ENCODE measurements around the gene ZNF23.

Gene ZNF23

GRCh38 chr16:71472051-71472450, 10.0 kb upstream of the ZNF23 start:
- no peak for DNase-seq (ENCODE audit: low read depth in 2 of 2, low spot score in 1 of 2)

GRCh38 chr16:71467810-71468209, 5.8 kb upstream of the ZNF23 start:
- DNase-seq (ENCODE audit: low read depth in 2 of 2, low spot score in 1 of 2) = peak in 1 of 2 donors; percentile 21

GRCh38 chr16:71464231-71464630, 2.2 kb upstream of the ZNF23 start:
- no peak for DNase-seq (ENCODE audit: low read depth in 2 of 2, low spot score in 1 of 2)

- DNase-seq (ENCODE audit: low read depth in 2 of 2, low spot score in 1 of 2) = no peak
These were observed 1.1 kb downstream of the ZNF23 start for GRCh38 chr16:71460941-71461340.

GRCh38 chr16:71460236-71460635, 1.8 kb downstream of the ZNF23 start:
- DNase-seq (ENCODE audit: low read depth in 2 of 2, low spot score in 1 of 2) = no peak

GRCh38 chr16:71459510-71459909, 2.5 kb downstream of the ZNF23 start:
- no peak for DNase-seq (ENCODE audit: low read depth in 2 of 2, low spot score in 1 of 2)

GRCh38 chr16:71456801-71457200, 5.2 kb downstream of the ZNF23 start:
- DNase-seq (ENCODE audit: low read depth in 2 of 2, low spot score in 1 of 2) = no peak

- DNase-seq (ENCODE audit: low read depth in 2 of 2, low spot score in 1 of 2) = no peak
These were observed 9.0 kb downstream of the ZNF23 start for GRCh38 chr16:71453036-71453435.

GRCh38 chr16:71449020-71449419, 13.0 kb downstream of the ZNF23 start:
- no peak for DNase-seq (ENCODE audit: low read depth in 2 of 2, low spot score in 1 of 2)

- no peak for DNase-seq (ENCODE audit: low read depth in 2 of 2, low spot score in 1 of 2)
These were observed 13.7 kb downstream of the ZNF23 start for GRCh38 chr16:71448274-71448866.

GRCh38 chr16:71443714-71444113, 18.3 kb downstream of the ZNF23 start:
- no peak for DNase-seq (ENCODE audit: low read depth in 2 of 2, low spot score in 1 of 2)

- DNase-seq (ENCODE audit: low read depth in 2 of 2, low spot score in 1 of 2) = no peak
These were observed 20.0 kb downstream of the ZNF23 start, which contains the start of gene TLE7 for GRCh38 chr16:71442051-71442440. TLE7 (minus strand) TSS chr16:71442054; CDS start chr16:71433324, 8,730 bp downstream.

GRCh38 chr16:71441348-71442050, 20.5 kb downstream of the ZNF23 start:
- no peak for DNase-seq (ENCODE audit: low read depth in 2 of 2, low spot score in 1 of 2)

- DNase-seq (ENCODE audit: low read depth in 2 of 2, low spot score in 1 of 2) = no peak
These were observed 21.2 kb downstream of the ZNF23 start for GRCh38 chr16:71440669-71441347.

- no peak for DNase-seq (ENCODE audit: low read depth in 2 of 2, low spot score in 1 of 2)
These were observed 22.5 kb downstream of the ZNF23 start for GRCh38 chr16:71439523-71439922.

GRCh38 chr16:71436473-71436872, 25.6 kb downstream of the ZNF23 start:
- no peak for DNase-seq (ENCODE audit: low read depth in 2 of 2, low spot score in 1 of 2)

- DNase-seq (ENCODE audit: low read depth in 2 of 2, low spot score in 1 of 2) = no peak
These were observed 29.1 kb downstream of the ZNF23 start for GRCh38 chr16:71432906-71433305.

- DNase-seq (ENCODE audit: low read depth in 2 of 2, low spot score in 1 of 2) = no peak
These were observed 30.1 kb downstream of the ZNF23 start for GRCh38 chr16:71431991-71432390.

GRCh38 chr16:71431176-71431575, 30.9 kb downstream of the ZNF23 start:
- no peak for DNase-seq (ENCODE audit: low read depth in 2 of 2, low spot score in 1 of 2)

GRCh38 chr16:71430744-71431143, 31.3 kb downstream of the ZNF23 start:
- no peak for DNase-seq (ENCODE audit: low read depth in 2 of 2, low spot score in 1 of 2)

- DNase-seq (ENCODE audit: low read depth in 2 of 2, low spot score in 1 of 2) = no peak
These were observed 32.5 kb downstream of the ZNF23 start for GRCh38 chr16:71429581-71429980.

GRCh38 chr16:71428883-71429282, 33.2 kb downstream of the ZNF23 start:
- no peak for DNase-seq (ENCODE audit: low read depth in 2 of 2, low spot score in 1 of 2)
